ENCODE measurements around the gene TMEM247. TPM values are rescaled to one million over a fixed set of nuclear protein-coding genes. Genes with fewer than 3 reads are reported as not detected.
A peak's percentile ranks its signal among the peaks of the same experiment; 100 is the strongest.

Gene TMEM247
- total and polyA plus RNA-seq, 2 donors from 2014 or later: not detected

GRCh38 chr2:46460241-46460921 lies 19.0 kb upstream of the TMEM247 start:
- H3K9me3 ChIP-seq (ENCODE audit: control insufficient read depth in 2 of 3, insufficient read depth in 1 of 3, low read length in 3 of 3): no peaks in the 10 kb centered on the region
- DNase-seq: peak; percentile 59 to 83 (median 68)
- intact Hi-C loops (cut with DNase I): no loop called here
- no peaks in the 10 kb centered on the region for H3K27me3 ChIP-seq (ENCODE audit: control insufficient read depth, insufficient read depth, low read length)
- no peak for TF ChIP-seq CTCF (IDR thresholded peaks at IDR 0.05; ENCODE audit: borderline replicate concordance, extremely low read depth, insufficient read depth)
- H3K4me1 ChIP-seq (ENCODE audit: control insufficient read depth in 2 of 3, insufficient read depth in 2 of 3, low read depth in 1 of 3, low read length in 3 of 3): peaks cover 0 to 12% (median 0%) of the 10 kb centered on the region in 3 donors
- no peaks in the 10 kb centered on the region for H3K36me3 ChIP-seq (ENCODE audit: control insufficient read depth in 2 of 3, insufficient read depth in 3 of 3, low read length in 3 of 3)
- peak overlapping the region in 1 of 3 donors; percentile 15 for H3K9ac ChIP-seq (ENCODE audit: low read length in 3 of 3)
- peak overlapping the region; percentile 26 to 53 for H3K27ac ChIP-seq (ENCODE audit: low read depth in 2 of 2, low read length in 2 of 2)
- no peak for FAIRE-seq
- no peak overlapping the region for H3K4me3 ChIP-seq (ENCODE audit: low read length in 3 of 3)

GRCh38 chr2:46461011-46461674 lies 18.2 kb upstream of the TMEM247 start:
- H3K9ac ChIP-seq (ENCODE audit: low read length in 3 of 3): no peak overlapping the region
- H3K4me3 ChIP-seq (ENCODE audit: low read length in 3 of 3): no peak overlapping the region
- no peak for FAIRE-seq
- peaks cover 0 to 12% (median 0%) of the 10 kb centered on the region in 3 donors for H3K4me1 ChIP-seq (ENCODE audit: control insufficient read depth in 2 of 3, insufficient read depth in 2 of 3, low read depth in 1 of 3, low read length in 3 of 3)
- no peaks in the 10 kb centered on the region for H3K36me3 ChIP-seq (ENCODE audit: control insufficient read depth in 2 of 3, insufficient read depth in 3 of 3, low read length in 3 of 3)
- peak overlapping the region; percentile 26 to 33 for H3K27ac ChIP-seq (ENCODE audit: low read depth in 2 of 2, low read length in 2 of 2)
- no peaks in the 10 kb centered on the region for H3K9me3 ChIP-seq (ENCODE audit: control insufficient read depth in 2 of 3, insufficient read depth in 1 of 3, low read length in 3 of 3)
- no peaks in the 10 kb centered on the region for H3K27me3 ChIP-seq (ENCODE audit: control insufficient read depth, insufficient read depth, low read length)
- TF ChIP-seq CTCF (IDR thresholded peaks at IDR 0.05; ENCODE audit: borderline replicate concordance, extremely low read depth, insufficient read depth): peak; percentile 100
- peak; percentile 70 to 88 (median 79) for DNase-seq
- intact Hi-C loops (cut with DNase I): no loop called here

- no peak overlapping the region for H3K27ac ChIP-seq (ENCODE audit: low read depth in 2 of 2, low read length in 2 of 2)
- no peak for TF ChIP-seq CTCF (IDR thresholded peaks at IDR 0.05; ENCODE audit: borderline replicate concordance, extremely low read depth, insufficient read depth)
- DNase-seq (no peak), FAIRE-seq (no peak)
- no peaks in the 10 kb centered on the region for H3K9me3 ChIP-seq (ENCODE audit: control insufficient read depth in 2 of 3, insufficient read depth in 1 of 3, low read length in 3 of 3)
- H3K36me3 ChIP-seq (ENCODE audit: control insufficient read depth in 2 of 3, insufficient read depth in 3 of 3, low read length in 3 of 3): no peaks in the 10 kb centered on the region
- H3K4me3 ChIP-seq (ENCODE audit: low read length in 3 of 3): no peak overlapping the region
- peaks cover 0 to 12% (median 0%) of the 10 kb centered on the region in 3 donors for H3K4me1 ChIP-seq (ENCODE audit: control insufficient read depth in 2 of 3, insufficient read depth in 2 of 3, low read depth in 1 of 3, low read length in 3 of 3)
- H3K9ac ChIP-seq (ENCODE audit: low read length in 3 of 3): no peak overlapping the region
- H3K27me3 ChIP-seq (ENCODE audit: control insufficient read depth, insufficient read depth, low read length): no peaks in the 10 kb centered on the region
- intact Hi-C loops (cut with DNase I): no loop called here
Observed at GRCh38 chr2:46461709-46462171, 17.6 kb upstream of the TMEM247 start.
